H1 (cell line): ENCODE measurements around the gene SERPINA6. TPM values are rescaled to one million over a fixed set of nuclear protein-coding genes. Genes with fewer than 3 reads are reported as not detected.

Source experiments
- CTCF ChIA-PET: fragments of 300-600 bp; sonication (Branson Sonifier 250); formaldehyde crosslinking; loops from one replicate; lab custom pipeline; 2021; ENCODE audit not compliant: partially characterized antibody; lab: Charles Lee
- POLR2A ChIA-PET: fragments of 300-600 bp; sonication (Branson Sonifier 250); formaldehyde crosslinking; loops from one replicate; lab custom pipeline; 2021; ENCODE audit warnings: inconsistent platforms; ENCODE audit not compliant: partially characterized antibody; lab: Charles Lee
- DNase-seq, 2 experiments: peaks; one replicate each; pipeline versions ENCODE4 v3.0.0 to v3.0.0-alpha.2; 2010 to 2022; ENCODE audit warnings: low spot score in 2 of 2, low read depth in 1 of 2, mixed read lengths in 1 of 2
- FAIRE-seq: peaks from 2 replicates; lab custom pipeline; 2011; peaks lifted over from hg19 to GRCh38; lab: Jason Lieb, UNC
- H2AFZ ChIP-seq: 2 replicates; pipeline ENCODE4 v1.8.1; 2012; ENCODE audit warnings: low read length, inconsistent platforms
- H2AK5ac ChIP-seq: 2 replicates; pipeline ENCODE4 v1.6.1; 2013; ENCODE audit warnings: low read depth, low read length
- H2BK120ac ChIP-seq: replicated peaks from 2 replicates; pipeline ENCODE3; 2013; ENCODE audit warnings: low read depth, low read length, inconsistent platforms
- H2BK12ac ChIP-seq: 2 replicates; pipeline ENCODE4 v1.6.1; 2013; ENCODE audit warnings: low read depth, low read length
- H2BK15ac ChIP-seq: 2 replicates; pipeline ENCODE4 v1.6.1; 2013; ENCODE audit warnings: low read length
- H2BK20ac ChIP-seq: 2 replicates; pipeline ENCODE4 v1.6.1; 2013; ENCODE audit warnings: low read length
- H2BK5ac ChIP-seq: 2 replicates; pipeline ENCODE4 v1.6.1; 2013; ENCODE audit warnings: low read depth, low read length
- H3K14ac ChIP-seq: 2 replicates; pipeline ENCODE4 v1.6.1; 2013; ENCODE audit warnings: inconsistent platforms; ENCODE audit not compliant: insufficient read length
- H3K18ac ChIP-seq: 2 replicates; pipeline ENCODE4 v1.6.1; 2013; ENCODE audit warnings: low read length; ENCODE audit errors: extremely low read depth
- H3K23ac ChIP-seq: 2 replicates; pipeline ENCODE4 v1.6.1; 2013; ENCODE audit warnings: inconsistent platforms; ENCODE audit not compliant: insufficient read length
- H3K23me2 ChIP-seq: 2 replicates; pipeline ENCODE4 v1.6.1; 2013; ENCODE audit warnings: low read depth, low read length
- H3K27ac ChIP-seq: 2 replicates; pipeline ENCODE4 v1.6.1; 2011; ENCODE audit warnings: low read depth, low read length, inconsistent platforms
- H3K27me3 ChIP-seq, 4 experiments: replicated peaks in 1 of 4; 1 replicate in 1 of 4; 2 replicates in 3 of 4; pipeline versions ENCODE4 v1.6.1 to v1.8.1; 2011 to 2013; ENCODE audit warnings: low read length in 3 of 4, mild to moderate bottlenecking in 3 of 4, inconsistent platforms in 2 of 4, mixed read lengths in 2 of 4, moderate library complexity in 1 of 4; ENCODE audit not compliant: control insufficient read depth in 3 of 4, insufficient read depth in 3 of 4; ENCODE audit errors: extremely low read depth in 1 of 4
- H3K36me3 ChIP-seq, 4 experiments: 2 replicates each; pipeline versions ENCODE4 v1.6.1 to v1.8.1; 2011 to 2013; ENCODE audit warnings: mild to moderate bottlenecking in 4 of 4, low read length in 3 of 4, moderate library complexity in 2 of 4, control low read depth in 1 of 4, inconsistent platforms in 1 of 4; ENCODE audit not compliant: insufficient read depth in 4 of 4, control insufficient read depth in 2 of 4
- H3K4ac ChIP-seq: replicated peaks from 2 replicates; pipeline ENCODE3; 2013; ENCODE audit warnings: low read length, low read depth, mixed read lengths, inconsistent platforms; ENCODE audit not compliant: insufficient read length
- H3K4me1 ChIP-seq, 4 experiments: replicated peaks in 1 of 4; 1 replicate in 1 of 4; 2 replicates in 3 of 4; pipeline versions ENCODE4 v1.6.1 to v1.8.1; 2011 to 2013; ENCODE audit warnings: low read length in 3 of 4, inconsistent platforms in 2 of 4, mixed read lengths in 1 of 4; ENCODE audit not compliant: insufficient read depth in 4 of 4, control insufficient read depth in 3 of 4
- H3K4me2 ChIP-seq, 2 experiments: 2 replicates each; pipeline versions ENCODE4 v1.6.1 to v1.8.1; 2011 to 2013; ENCODE audit warnings: low read depth in 2 of 2, low read length in 2 of 2, control low read depth in 1 of 2, inconsistent platforms in 1 of 2, mild to moderate bottlenecking in 1 of 2; ENCODE audit not compliant: insufficient read depth in 1 of 2
- H3K4me3 ChIP-seq, 4 experiments: fragments of 200-600, 300-600 bp in 1 of 4; sonication (generic), shearing (Covaris generic), sonication (Bioruptor Twin) in 1 of 4; 2 replicates each; pipeline versions ENCODE4 v1.5.1 to v1.8.1; 2011 to 2016; ENCODE audit warnings: low read length in 4 of 4, low read depth in 3 of 4, control low read depth in 2 of 4, inconsistent platforms in 2 of 4, mild to moderate bottlenecking in 2 of 4, mixed read lengths in 1 of 4, moderate library complexity in 1 of 4; ENCODE audit not compliant: insufficient read depth in 2 of 4; ENCODE audit errors: extremely low read depth in 1 of 4
- H3K56ac ChIP-seq: replicated peaks from 2 replicates; pipeline ENCODE3; 2013; ENCODE audit warnings: low read depth, mild to moderate bottlenecking, mixed read lengths, low read length, inconsistent platforms; ENCODE audit not compliant: insufficient read length
- H3K79me1 ChIP-seq: 2 replicates; pipeline ENCODE4 v1.6.1; 2013; ENCODE audit warnings: low read depth, low read length, control low read depth
- H3K79me2 ChIP-seq, 2 experiments: 2 replicates each; pipeline versions ENCODE4 v1.6.1 to v1.8.1; 2012 to 2013; ENCODE audit warnings: low read length in 2 of 2, mild to moderate bottlenecking in 2 of 2, inconsistent platforms in 1 of 2; ENCODE audit not compliant: insufficient read depth in 2 of 2, control insufficient read depth in 1 of 2
- H3K9ac ChIP-seq, 4 experiments: replicated peaks in 1 of 4; 1 replicate in 1 of 4; 2 replicates in 3 of 4; pipeline versions ENCODE4 v1.6.1 to v1.8.1; 2011 to 2013; ENCODE audit warnings: low read depth in 3 of 4, low read length in 3 of 4, control low read depth in 2 of 4, mild to moderate bottlenecking in 2 of 4, moderate library complexity in 2 of 4, inconsistent platforms in 1 of 4; ENCODE audit errors: extremely low read depth in 1 of 4
- H3K9me3 ChIP-seq, 2 experiments: 2 replicates each; pipeline versions ENCODE4 v1.6.1 to v1.8.1; 2012 to 2013; ENCODE audit warnings: mild to moderate bottlenecking in 2 of 2, moderate library complexity in 2 of 2, control low read depth in 1 of 2, inconsistent platforms in 1 of 2, low read depth in 1 of 2, low read length in 1 of 2, mixed read lengths in 1 of 2; ENCODE audit not compliant: insufficient read depth in 2 of 2
- H4K20me1 ChIP-seq, 2 experiments: replicated peaks in 1 of 2; 2 replicates each; pipeline versions ENCODE3 to v1.8.1; 2011 to 2013; ENCODE audit warnings: inconsistent platforms in 2 of 2, low read length in 2 of 2, mild to moderate bottlenecking in 1 of 2; ENCODE audit not compliant: insufficient read depth in 2 of 2, control insufficient read depth in 1 of 2
- H4K5ac ChIP-seq: 2 replicates; pipeline ENCODE4 v1.6.1; 2013; ENCODE audit warnings: low read length, low read depth, mixed read lengths, inconsistent platforms; ENCODE audit not compliant: insufficient read length
- H4K8ac ChIP-seq: 2 replicates; pipeline ENCODE4 v1.8.0; 2013; ENCODE audit warnings: mild to moderate bottlenecking, moderate library complexity, low read length, inconsistent platforms; ENCODE audit not compliant: insufficient read depth; ENCODE audit errors: extremely low read depth
- H4K91ac ChIP-seq: replicated peaks from 2 replicates; pipeline ENCODE3; 2013; ENCODE audit warnings: low read length, mixed read lengths, inconsistent platforms; ENCODE audit not compliant: insufficient read length
- CBX5 ChIP-seq: fragments of 300-800, 300-1000 bp; sonication (generic); IDR thresholded peaks from 2 replicates; pipeline ENCODE4 v1.7.1; 2016; ENCODE audit warnings: antibody characterized with exemption, low read length, low read depth
- RBBP5 ChIP-seq: IDR thresholded peaks from 2 replicates; pipeline ENCODE4 v1.7.1; 2012; ENCODE audit warnings: low read depth, mild to moderate bottlenecking, inconsistent platforms, low read length, moderate library complexity, borderline replicate concordance
- WGBS, 2 experiments: shearing (Covaris generic) in 1 of 2; methylation state at CpG; one replicate each; pipeline versions ENCODE4 v1.1.6 to v1.1.7; 2013 to 2015; ENCODE audit warnings: low lambda C conversion rate in 2 of 2, mixed read lengths in 2 of 2, inconsistent platforms in 1 of 2, low coverage in 1 of 2, missing lambda C conversion rate in 1 of 2; ENCODE audit not compliant: insufficient replicate concordance in 2 of 2, insufficient coverage in 1 of 2, insufficient read length in 1 of 2; ENCODE audit errors: extremely low coverage in 1 of 2, missing lambda C conversion rate in 1 of 2; 5-methylcytosine and 5-hydroxymethylcytosine counted together
- polyA plus RNA-seq, 7 experiments: library from polyadenylated mRNA; depleted of rRNA in 3 of 7; stranded (reverse) in 5 of 7; unstranded in 2 of 7; fragments of >200 nt in 5 of 7; fragments of 200-250 nt in 2 of 7; gene quantifications; 1 replicate in 5 of 7; 2 replicates in 1 of 7; 4 replicates in 1 of 7; pipeline versions ENCODE4 v1.2.1 to v1.2.3, GENCODE V29; 2011 to 2013; ENCODE audit warnings: missing spikeins in 2 of 7, mixed read lengths in 2 of 7
- total RNA-seq: library from RNA; stranded (reverse); fragmentation: NEBNext Ultra II Directional; extraction: Animal tissue kit (Norgen Biotek cat#: 25700); gene quantifications from 2 replicates; pipeline ENCODE4 v1.2.1, GENCODE V29; 2021
- TF ChIP-seq, protein P1 (sequence below): IDR thresholded peaks from 2 replicates; pipeline ENCODE4 v1.6.1; 2012; ENCODE audit warnings: low read length, inconsistent platforms
- TF ChIP-seq, protein P2 (sequence below): IDR thresholded peaks from 2 replicates; pipeline ENCODE4 v1.6.1; 2012; ENCODE audit warnings: inconsistent platforms

Gene SERPINA6
- total and polyA plus RNA-seq, 2 of the 8 experiments (the other 6 are each of a cell fraction or from before 2014, with no cell fraction given): not detected

DNA sequence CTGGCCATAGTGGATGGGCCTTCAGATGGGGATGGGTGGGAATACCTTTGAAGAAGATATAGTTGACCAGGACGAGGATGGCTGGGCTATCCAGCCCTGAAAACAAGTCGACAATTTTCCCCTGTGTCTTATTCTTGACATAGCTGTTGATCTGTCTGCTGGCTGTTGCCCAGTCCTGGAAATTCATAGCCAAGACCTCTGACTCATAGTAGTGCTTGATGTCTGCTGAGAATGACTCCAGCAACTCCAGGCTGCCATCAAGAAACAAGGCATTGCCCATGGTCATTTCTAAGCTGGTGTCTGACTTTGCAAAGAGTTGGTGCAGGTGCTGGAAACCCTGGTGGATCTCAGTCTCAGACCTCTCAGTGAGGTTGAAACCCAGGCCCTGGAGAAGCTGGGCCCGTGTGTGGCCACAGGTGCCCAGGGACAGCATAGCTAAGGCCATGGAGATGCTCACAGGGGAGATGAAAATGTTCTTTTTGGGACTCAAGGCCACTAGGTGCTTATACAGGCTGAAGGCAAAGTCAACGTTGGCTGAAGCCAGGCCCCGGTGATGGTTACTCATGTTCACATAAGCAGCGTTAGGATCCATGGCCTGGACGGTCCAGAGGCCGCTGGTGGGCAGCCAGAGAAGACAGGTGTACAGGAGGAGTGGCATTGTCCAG is 9.0 kb downstream of the SERPINA6 start:
- Histone ChIP-seq H2BK12ac (no peak overlapping the region), H2AFZ (no peak overlapping the region), H4K8ac (no peak overlapping the region), H3K14ac (no peak overlapping the region), H3K79me2 (no peaks in the 10 kb centered on the region), H3K9me3 (no peaks in the 10 kb centered on the region; a peak in 1 of 4 replicates), H4K5ac (no peak overlapping the region), H3K23me2 (no peaks in the 10 kb centered on the region), H3K9ac (no peak overlapping the region), H2BK5ac (no peak overlapping the region), H2BK120ac (no peak overlapping the region), H3K18ac (no peak overlapping the region), H4K20me1 (no peaks in the 10 kb centered on the region), H3K4ac (no peak overlapping the region), H3K27ac (no peak overlapping the region), H2BK15ac (no peak overlapping the region), H3K79me1 (no peaks in the 10 kb centered on the region), H3K27me3 (no peaks in the 10 kb centered on the region), H3K36me3 (no peaks in the 10 kb centered on the region), H3K56ac (no peak overlapping the region), H3K23ac (no peak overlapping the region), H2AK5ac (no peak overlapping the region), H3K4me2 (no peak overlapping the region), H3K4me1 (no peaks in the 10 kb centered on the region), H3K4me3 (no peak overlapping the region), H4K91ac (no peak overlapping the region), H2BK20ac (no peak overlapping the region)
- ChIA-PET POLR2A (no interaction called here), CTCF (interaction anchor here (0.5 to 0.8 kb wide), 3 partner anchors 13 to 278 kb away, joined by 3 read pairs; no protein-coding TSS in a partner anchor)
- DNase-seq (no peak), FAIRE-seq (no peak)
- WGBS, 2 experiments: 92% methylated on average over 8 of the region's 8 CpGs; no CpG with 5 or more reads in 1 of the 2 experiments
- TF ChIP-seq CBX5: no peak
- TF ChIP-seq, protein P1, sequence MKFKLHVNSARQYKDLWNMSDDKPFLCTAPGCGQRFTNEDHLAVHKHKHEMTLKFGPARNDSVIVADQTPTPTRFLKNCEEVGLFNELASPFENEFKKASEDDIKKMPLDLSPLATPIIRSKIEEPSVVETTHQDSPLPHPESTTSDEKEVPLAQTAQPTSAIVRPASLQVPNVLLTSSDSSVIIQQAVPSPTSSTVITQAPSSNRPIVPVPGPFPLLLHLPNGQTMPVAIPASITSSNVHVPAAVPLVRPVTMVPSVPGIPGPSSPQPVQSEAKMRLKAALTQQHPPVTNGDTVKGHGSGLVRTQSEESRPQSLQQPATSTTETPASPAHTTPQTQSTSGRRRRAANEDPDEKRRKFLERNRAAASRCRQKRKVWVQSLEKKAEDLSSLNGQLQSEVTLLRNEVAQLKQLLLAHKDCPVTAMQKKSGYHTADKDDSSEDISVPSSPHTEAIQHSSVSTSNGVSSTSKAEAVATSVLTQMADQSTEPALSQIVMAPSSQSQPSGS: no peak
- TF ChIP-seq, protein P2, sequence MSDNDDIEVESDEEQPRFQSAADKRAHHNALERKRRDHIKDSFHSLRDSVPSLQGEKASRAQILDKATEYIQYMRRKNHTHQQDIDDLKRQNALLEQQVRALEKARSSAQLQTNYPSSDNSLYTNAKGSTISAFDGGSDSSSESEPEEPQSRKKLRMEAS: no peak
- TF ChIP-seq RBBP5: no peak
